AG09319 (cell line): Measurements from ENCODE around the gene RBM4B.

Source experiments
- DNase-seq: peaks from one replicate; pipeline ENCODE4 v3.0.0-alpha.2; 2010; ENCODE audit warnings: low read depth; ENCODE audit errors: extremely low read depth
- CTCF ChIP-seq: IDR thresholded peaks from 2 replicates; pipeline ENCODE4 v1.5.1; 2011; ENCODE audit warnings: low read depth, mild to moderate bottlenecking, inconsistent platforms, low read length, moderate library complexity

Gene RBM4B

GRCh38 chr11:66674964-66675602 is 2.6 kb downstream of the RBM4B start:
- no peak for TF ChIP-seq CTCF
- DNase-seq: no peak

DNA sequence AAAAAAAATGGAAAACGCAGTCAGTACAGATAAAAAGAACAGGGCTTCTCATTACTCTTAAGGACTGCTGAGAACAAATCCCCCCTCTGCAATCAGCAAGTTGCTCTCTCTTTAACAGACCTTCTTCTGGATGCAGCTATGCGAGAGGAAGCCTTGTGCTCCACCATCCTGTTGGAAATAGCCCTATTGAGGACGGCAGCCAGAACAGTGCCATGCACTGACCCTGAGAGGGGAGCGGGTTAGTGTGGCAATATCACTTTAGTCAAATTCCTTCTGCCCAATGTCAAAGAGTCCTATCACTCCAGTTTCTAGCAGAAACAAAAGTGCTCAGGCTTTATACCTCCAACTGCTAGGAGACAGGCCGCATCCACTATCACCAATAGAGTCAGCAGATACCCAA is 6.9 kb downstream of the RBM4B start:
- no peak for TF ChIP-seq CTCF
- DNase-seq: no peak

- no peak for DNase-seq
- TF ChIP-seq CTCF: no peak
Observed at GRCh38 chr11:66665369-66665768, 12.3 kb downstream of the RBM4B start.

DNA sequence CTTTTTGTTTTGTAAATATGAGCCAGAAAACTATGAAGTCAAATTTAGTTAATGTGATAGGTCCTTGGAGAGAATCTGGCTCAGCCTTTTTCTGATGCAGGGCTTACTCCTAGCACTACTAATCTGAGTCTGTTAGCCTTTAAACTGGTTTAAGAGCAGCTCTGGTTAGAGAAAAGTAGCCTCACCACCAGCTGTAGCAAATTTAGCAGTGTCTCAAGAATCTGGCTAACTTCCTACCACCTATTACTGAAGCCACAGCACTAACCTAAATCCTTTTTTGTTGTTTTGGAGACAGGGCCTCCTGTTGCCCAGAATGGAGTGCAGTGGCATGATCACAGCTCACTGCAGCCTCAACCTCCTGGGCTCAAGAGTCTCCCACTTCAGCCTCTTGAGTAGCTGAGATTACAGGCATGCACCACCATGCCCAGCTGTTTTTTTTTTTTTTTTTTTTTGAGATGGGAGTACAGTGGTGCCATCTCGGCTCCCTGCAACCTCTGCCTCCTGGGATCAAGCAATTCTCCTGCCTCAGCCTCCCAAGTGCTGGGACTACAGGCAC is 13.9 kb downstream of the RBM4B start:
- TF ChIP-seq CTCF: no peak
- no peak for DNase-seq

GRCh38 chr11:66659763-66660162 is 17.9 kb downstream of the RBM4B start:
- no peak for DNase-seq
- TF ChIP-seq CTCF: no peak

DNA sequence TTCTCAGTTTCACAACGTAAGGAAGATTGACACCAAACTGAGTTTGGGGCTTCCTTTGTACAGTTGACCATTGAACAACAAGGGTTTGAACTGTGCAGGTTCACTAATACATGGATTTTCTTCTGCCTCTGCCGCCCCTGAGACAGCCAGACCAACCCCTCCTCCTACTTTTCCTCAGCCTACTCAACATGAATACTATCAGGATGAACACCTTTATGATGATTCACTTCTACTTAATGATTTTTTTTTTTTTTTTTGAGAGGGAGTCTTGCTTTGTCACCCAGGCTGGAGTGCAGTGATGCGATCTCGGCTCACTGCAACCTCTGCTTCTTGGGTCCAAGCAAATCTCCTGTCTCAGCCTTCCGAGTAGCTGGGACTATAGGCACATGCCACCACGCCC is 24.6 kb downstream of the RBM4B start:
- no peak for DNase-seq
- TF ChIP-seq CTCF: no peak

- TF ChIP-seq CTCF: no peak
Observed at GRCh38 chr11:66652651-66653050, 25.0 kb downstream of the RBM4B start.

More at GRCh38 chr11:66652651-66653050, 25.0 kb downstream of the RBM4B start:
- DNase-seq: no peak
